Immature natural killer cell (primary cell): Measurements from ENCODE around the gene H2BK1. TPM values are rescaled to one million over a fixed set of nuclear protein-coding genes. Genes with fewer than 3 reads are reported as not detected.
A peak's percentile ranks its signal among the peaks of the same experiment; 100 is the strongest.

Experiments used
- DNase-seq, 3 donors: peaks; one replicate each; pipeline ENCODE4 v3.0.0; 2022; ENCODE audit warnings: mixed read lengths in 1 of 3
- H3K27ac Mint-ChIP-seq, 6 donors: one replicate each; pipeline ENCODE4 v1.8.0; 2020; ENCODE audit warnings: mixed read lengths in 6 of 6, mild to moderate bottlenecking in 5 of 6, inconsistent platforms in 4 of 6, moderate library complexity in 3 of 6
- H3K27me3 Mint-ChIP-seq, 3 donors: one replicate each; pipeline ENCODE4 v1.8.0; 2020 to 2021; ENCODE audit warnings: low read depth in 3 of 3, mild to moderate bottlenecking in 3 of 3, mixed read lengths in 3 of 3, moderate library complexity in 3 of 3, inconsistent platforms in 1 of 3
- H3K36me3 Mint-ChIP-seq, 3 donors: one replicate each; pipeline ENCODE4 v1.8.0; 2020; ENCODE audit warnings: mixed read lengths in 3 of 3, inconsistent platforms in 2 of 3, mild to moderate bottlenecking in 2 of 3
- H3K4me1 Mint-ChIP-seq, 2 donors: one replicate each; pipeline ENCODE4 v1.8.0; 2020; ENCODE audit warnings: inconsistent platforms in 2 of 2, mild to moderate bottlenecking in 2 of 2, mixed read lengths in 2 of 2, moderate library complexity in 1 of 2
- H3K4me3 Mint-ChIP-seq, 5 donors: one replicate each; pipeline ENCODE4 v1.8.0; 2020; ENCODE audit warnings: mild to moderate bottlenecking in 5 of 5, mixed read lengths in 5 of 5, inconsistent platforms in 3 of 5, moderate library complexity in 3 of 5
- H3K9me3 Mint-ChIP-seq, 6 donors: one replicate each; pipeline ENCODE4 v1.8.0; 2020; ENCODE audit warnings: mild to moderate bottlenecking in 6 of 6, mixed read lengths in 6 of 6, inconsistent platforms in 4 of 6, moderate library complexity in 3 of 6
- polyA plus RNA-seq, 3 donors: library from polyadenylated mRNA; unstranded; fragments of 300-500 nt; fragmentation: Illumina TruSeq; gene quantifications; one replicate each; pipeline ENCODE4 v1.2.3, GENCODE V29; 2021

The H2BK1 gene
- polyA plus RNA-seq, 3 donors from 2014 or later = not detected

GRCh38 chr7:151232917-151233701 is 22.8 kb upstream of the H2BK1 start:
- Mint-ChIP-seq H3K36me3 (peaks cover 0 to 4% (median 0%) of the 10 kb centered on the region in 3 donors), H3K4me3 (peak overlapping the region; percentile 99 to 100 (median 100)), H3K27me3 (peaks cover 2 to 19% (median 8%) of the 10 kb centered on the region in 3 donors), H3K27ac (peak overlapping the region; percentile 95 to 99 (median 99)), H3K4me1 (peaks cover 39 to 49% of the 10 kb centered on the region in 2 donors), H3K9me3 (no peaks in the 10 kb centered on the region)
- DNase-seq = peak; percentile 54 to 64 (median 56)

DNA sequence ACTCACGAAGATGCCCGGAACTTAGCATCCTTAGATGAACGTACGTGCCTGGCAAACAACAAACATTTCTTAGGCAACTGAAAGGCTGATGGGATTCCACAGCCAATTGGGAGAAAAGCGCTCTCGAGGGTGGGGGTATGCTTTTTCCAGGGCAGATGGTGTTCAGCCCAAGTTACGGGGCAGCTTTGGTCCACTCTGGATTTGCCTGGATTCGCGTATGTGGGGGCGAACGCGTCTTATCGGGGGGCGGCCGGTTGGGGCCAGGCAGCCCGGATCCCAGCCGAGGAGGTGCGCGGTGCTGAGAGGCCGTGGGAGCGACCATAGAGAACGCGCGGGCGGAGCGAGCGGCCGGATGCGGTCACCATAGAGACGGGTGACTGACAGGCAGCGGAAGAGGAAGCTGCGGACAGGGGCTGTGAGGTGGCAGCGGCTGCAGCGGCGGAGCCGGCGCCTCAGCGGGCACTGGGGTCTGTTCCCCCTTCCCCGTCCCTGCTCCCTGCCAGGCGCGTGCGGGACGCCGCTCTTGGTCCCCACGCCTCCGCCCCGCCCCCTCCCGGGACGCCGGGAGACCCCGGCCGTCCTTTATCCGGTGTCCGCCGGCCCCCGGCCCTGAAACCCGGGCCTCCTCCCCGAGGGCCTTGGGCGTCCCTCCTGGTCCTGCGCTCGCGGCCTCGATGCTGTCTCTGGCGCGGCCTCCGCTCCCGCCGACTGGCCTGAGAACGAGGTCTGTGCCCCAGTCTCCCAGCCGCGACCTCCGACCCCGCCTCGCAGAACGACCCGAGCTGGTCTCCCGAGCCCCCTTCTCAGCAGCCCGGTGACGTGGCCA is 22.0 kb upstream of the H2BK1 start, which contains the start of gene CHPF2:
CHPF2 (plus strand) TSS at position 393 of the 826 bp plus-strand sequence. CDS start 1,529 bp downstream, outside the sequence.
- H3K27me3 Mint-ChIP-seq = peaks cover 3 to 20% (median 9%) of the 10 kb centered on the region in 3 donors
- H3K27ac Mint-ChIP-seq = peak within 1 kb of the TSS; percentile 98 to 99 (median 99)
- peaks cover 0 to 4% (median 0%) of the 10 kb centered on the region in 3 donors for H3K36me3 Mint-ChIP-seq
- H3K4me1 Mint-ChIP-seq = peaks cover 47 to 57% of the 10 kb centered on the region in 2 donors
- peak; percentile 89 to 90 (median 90) for DNase-seq
- peak within 1 kb of the TSS; percentile 99 to 100 (median 100) for H3K4me3 Mint-ChIP-seq
- H3K9me3 Mint-ChIP-seq = no peaks in the 10 kb centered on the region

- Mint-ChIP-seq H3K4me3 (peak overlapping the region; percentile 48 to 100 (median 100)), H3K36me3 (no peaks in the 10 kb centered on the region)
Measured at GRCh38 chr7:151231080-151231479, 20.8 kb upstream of the H2BK1 start.

GRCh38 chr7:151229249-151229648 is 19.0 kb upstream of the H2BK1 start:
- Mint-ChIP-seq H3K27ac (no peak overlapping the region), H3K36me3 (peaks cover 8 to 12% (median 9%) of the 10 kb centered on the region in 3 donors), H3K4me1 (peaks cover 55 to 62% of the 10 kb centered on the region in 2 donors), H3K9me3 (no peaks in the 10 kb centered on the region), H3K27me3 (peaks cover 7 to 29% (median 11%) of the 10 kb centered on the region in 3 donors), H3K4me3 (no peak overlapping the region)
- DNase-seq = no peak

More at GRCh38 chr7:151231080-151231479, 20.8 kb upstream of the H2BK1 start:
- Mint-ChIP-seq H3K4me1 (peaks cover 55 to 61% of the 10 kb centered on the region in 2 donors), H3K27me3 (peaks cover 7 to 24% (median 11%) of the 10 kb centered on the region in 3 donors), H3K9me3 (no peaks in the 10 kb centered on the region), H3K27ac (peak overlapping the region in 4 of 6 donors; percentile 21 to 70 (median 61))
- no peak for DNase-seq

- H3K36me3 Mint-ChIP-seq = peaks cover 12 to 19% (median 15%) of the 10 kb centered on the region in 3 donors
- peaks cover 7 to 26% (median 11%) of the 10 kb centered on the region in 3 donors for H3K27me3 Mint-ChIP-seq
- no peak for DNase-seq
- peak overlapping the region; percentile 92 to 97 (median 94) for H3K27ac Mint-ChIP-seq
- peak overlapping the region; percentile 92 to 99 (median 97) for H3K4me3 Mint-ChIP-seq
- no peaks in the 10 kb centered on the region for H3K9me3 Mint-ChIP-seq
- peaks cover 45 to 52% of the 10 kb centered on the region in 2 donors for H3K4me1 Mint-ChIP-seq
Measured at GRCh38 chr7:151228024-151228866, 18.0 kb upstream of the H2BK1 start.

GRCh38 chr7:151226875-151227782 is 16.8 kb upstream of the H2BK1 start, which contains the start of gene ABCF2:
Gene ABCF2, minus strand, starts transcription at chr7:151227205. Its CDS starts 747 bp downstream, at chr7:151226458.
- Mint-ChIP-seq H3K36me3 (peaks cover 20 to 23% (median 21%) of the 10 kb centered on the region in 3 donors), H3K27me3 (peaks cover 5 to 16% (median 5%) of the 10 kb centered on the region in 3 donors), H3K4me3 (peak within 1 kb of the TSS; percentile 92 to 99 (median 97)), H3K27ac (peak within 1 kb of the TSS; percentile 92 to 97 (median 94)), H3K9me3 (no peaks in the 10 kb centered on the region), H3K4me1 (peaks cover 41 to 45% of the 10 kb centered on the region in 2 donors)
- DNase-seq = peak; percentile 94 to 96 (median 95)

DNA sequence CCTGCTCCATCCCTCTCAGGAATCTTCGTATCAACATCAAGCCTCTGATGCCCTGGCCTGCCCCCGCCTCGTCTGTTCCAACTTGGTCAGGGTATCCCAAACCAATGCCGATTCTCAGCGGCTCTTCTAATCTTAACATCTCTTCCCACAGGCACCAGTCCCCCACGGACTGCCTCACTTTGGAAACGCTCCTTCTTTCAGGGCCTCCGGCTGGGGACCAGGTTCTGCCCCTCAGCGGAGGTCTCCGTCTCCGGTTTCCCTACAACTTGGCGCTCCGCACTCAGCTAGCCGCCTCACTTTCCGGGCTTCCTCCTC is 16.2 kb upstream of the H2BK1 start:
- no peak for DNase-seq
- H3K4me3 Mint-ChIP-seq = peak overlapping the region; percentile 92 to 99 (median 97)
- peaks cover 36 to 39% of the 10 kb centered on the region in 2 donors for H3K4me1 Mint-ChIP-seq

DNA sequence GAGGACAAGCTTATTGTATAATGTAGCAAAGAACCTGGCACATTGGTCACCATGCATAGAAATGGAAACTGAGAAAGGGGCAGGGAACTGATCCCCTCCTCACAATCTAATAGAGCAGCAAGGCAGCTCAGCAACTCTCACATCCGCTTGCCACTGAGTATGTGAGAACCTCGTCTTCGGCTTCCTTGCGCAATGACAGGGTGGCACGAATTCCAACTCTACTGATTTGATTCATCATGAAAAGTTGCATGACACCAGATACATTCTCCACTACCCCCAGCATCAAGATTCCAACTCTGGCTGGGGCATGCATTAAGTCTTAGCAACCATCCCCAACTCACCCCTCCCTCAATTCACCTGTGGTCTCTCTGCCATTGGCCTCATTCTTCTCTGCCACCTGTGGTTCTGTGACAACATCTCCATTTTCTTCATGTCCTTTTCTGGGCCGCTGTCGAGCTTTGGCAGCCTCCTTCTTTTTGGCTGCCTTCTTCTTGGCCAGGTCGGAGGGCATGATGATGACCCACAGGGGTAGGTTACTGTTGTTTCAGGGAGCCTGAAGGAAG is 15.7 kb upstream of the H2BK1 start:
- H3K4me3 Mint-ChIP-seq = peak overlapping the region; percentile 92 to 99 (median 97)
- DNase-seq = no peak
- H3K9me3 Mint-ChIP-seq = no peaks in the 10 kb centered on the region
- peaks cover 34 to 36% of the 10 kb centered on the region in 2 donors for H3K4me1 Mint-ChIP-seq
- H3K27me3 Mint-ChIP-seq = peaks cover 4 to 13% (median 5%) of the 10 kb centered on the region in 3 donors
- peaks cover 21 to 30% (median 24%) of the 10 kb centered on the region in 3 donors for H3K36me3 Mint-ChIP-seq
- peak overlapping the region in 5 of 6 donors; percentile 92 to 97 (median 94) for H3K27ac Mint-ChIP-seq

More for the DNA sequence above, 16.2 kb upstream of the H2BK1 start:
- H3K9me3 Mint-ChIP-seq = no peaks in the 10 kb centered on the region
- peaks cover 4 to 13% (median 5%) of the 10 kb centered on the region in 3 donors for H3K27me3 Mint-ChIP-seq
- H3K36me3 Mint-ChIP-seq = peaks cover 21 to 28% (median 23%) of the 10 kb centered on the region in 3 donors
- H3K27ac Mint-ChIP-seq = peak overlapping the region; percentile 92 to 97 (median 94)

GRCh38 chr7:151223728-151224127 is 13.4 kb upstream of the H2BK1 start:
- DNase-seq = no peak
- no peak overlapping the region for H3K4me3 Mint-ChIP-seq
- H3K27ac Mint-ChIP-seq = no peak overlapping the region
- H3K36me3 Mint-ChIP-seq = peaks cover 31 to 42% (median 33%) of the 10 kb centered on the region in 3 donors
- H3K9me3 Mint-ChIP-seq = no peaks in the 10 kb centered on the region
- peaks cover 4 to 11% (median 5%) of the 10 kb centered on the region in 3 donors for H3K27me3 Mint-ChIP-seq
- peaks cover 32 to 36% of the 10 kb centered on the region in 2 donors for H3K4me1 Mint-ChIP-seq

DNA sequence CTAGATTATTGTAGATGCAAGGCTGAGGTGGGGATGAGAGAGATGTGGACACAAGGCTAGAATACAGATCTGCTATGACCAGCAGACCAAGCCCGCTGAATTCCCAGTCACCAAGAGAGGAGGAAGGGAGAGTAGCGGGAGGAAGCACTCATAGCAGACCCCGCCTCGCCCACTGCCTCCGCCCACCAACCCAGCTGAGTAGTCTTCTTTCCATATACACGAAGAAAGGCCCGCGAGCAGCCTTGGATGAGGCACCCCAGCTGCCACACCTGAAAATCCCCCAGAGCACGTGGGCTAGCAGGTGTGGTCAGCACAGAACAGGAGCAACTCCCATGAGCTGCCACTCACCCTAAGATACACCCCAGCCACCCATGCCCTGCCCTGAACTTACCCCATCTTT is 7.9 kb upstream of the H2BK1 start:
- H3K27me3 Mint-ChIP-seq = peaks cover 0 to 1% (median 1%) of the 10 kb centered on the region in 3 donors
- H3K27ac Mint-ChIP-seq = no peak overlapping the region
- H3K36me3 Mint-ChIP-seq = peaks cover 37 to 65% (median 51%) of the 10 kb centered on the region in 3 donors
- H3K4me1 Mint-ChIP-seq = peaks cover 0 to 2% of the 10 kb centered on the region in 2 donors
- H3K9me3 Mint-ChIP-seq = no peaks in the 10 kb centered on the region
- no peak for DNase-seq
- H3K4me3 Mint-ChIP-seq = no peak overlapping the region

- Mint-ChIP-seq H3K4me1 (no peaks in the 10 kb centered on the region), H3K9me3 (no peaks in the 10 kb centered on the region), H3K4me3 (no peak overlapping the region), H3K36me3 (peaks cover 38 to 52% (median 38%) of the 10 kb centered on the region in 3 donors), H3K27me3 (peaks cover 0 to 3% (median 0%) of the 10 kb centered on the region in 3 donors), H3K27ac (peak overlapping the region in 1 of 6 donors; percentile 55)
- no peak for DNase-seq
Measured at GRCh38 chr7:151215396-151215795, 5.1 kb upstream of the H2BK1 start.
